ENCODE measurements around the gene BCL2L15.
"Not testable (repeated sequence)": the region's sequence is repeated elsewhere in the genome, so short reads cannot be mapped to it uniquely, and the experiment has no call there.

The BCL2L15 gene

DNA sequence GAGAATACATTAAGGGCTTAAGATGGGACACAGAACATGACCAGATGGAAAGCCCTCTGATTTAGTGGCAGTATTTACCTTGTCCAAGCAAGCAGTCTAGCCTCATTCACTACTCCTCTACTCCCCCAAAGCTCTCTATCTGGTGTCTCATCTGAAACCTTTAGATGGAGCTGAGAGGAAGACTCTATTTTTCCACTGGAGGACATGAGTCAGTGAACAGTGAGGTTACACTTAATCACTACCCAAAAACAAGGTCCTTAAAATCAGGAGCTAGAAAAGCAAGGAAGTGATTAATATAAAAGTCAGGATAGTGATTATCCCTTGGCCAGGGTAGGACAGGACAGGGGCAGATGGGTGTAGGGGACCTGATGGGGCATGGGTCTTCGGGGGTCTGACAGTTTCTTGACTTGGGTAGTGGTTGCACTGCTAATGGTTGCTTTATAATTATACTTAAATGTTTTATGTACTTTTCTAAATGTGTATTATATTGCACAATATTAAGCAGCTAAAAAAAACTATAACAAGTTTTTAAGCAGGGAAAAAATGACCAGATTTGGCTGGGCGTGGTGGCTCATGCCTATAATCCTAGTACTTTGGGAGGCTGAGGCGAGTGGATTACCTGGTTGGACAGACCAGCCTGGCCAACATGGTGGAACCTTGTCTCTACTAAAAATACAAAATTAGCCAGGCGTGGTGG lies 18.8 kb downstream of the BCL2L15 start:
- DNase-seq, result no peak

DNA sequence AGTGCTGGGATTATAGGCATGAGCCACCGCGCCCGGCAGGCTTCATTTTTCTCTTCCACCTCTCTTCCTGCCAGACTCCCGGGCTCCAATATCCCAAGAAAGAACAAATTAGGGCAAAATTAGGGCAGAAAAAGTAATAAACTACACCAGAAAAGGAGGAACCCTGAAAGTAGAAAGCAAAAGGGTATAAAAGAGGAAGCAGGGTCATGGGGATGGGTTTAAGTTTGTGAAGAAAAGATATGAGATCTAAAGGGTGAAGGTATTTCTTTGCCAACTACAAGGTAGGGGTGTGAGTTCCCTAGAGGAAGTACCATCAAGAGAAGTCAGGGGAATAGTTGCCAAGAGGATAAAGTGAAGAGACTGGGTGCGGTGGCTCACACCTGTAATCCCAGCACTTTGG lies 25.7 kb downstream of the BCL2L15 start:
- DNase-seq, result no peak

DNA sequence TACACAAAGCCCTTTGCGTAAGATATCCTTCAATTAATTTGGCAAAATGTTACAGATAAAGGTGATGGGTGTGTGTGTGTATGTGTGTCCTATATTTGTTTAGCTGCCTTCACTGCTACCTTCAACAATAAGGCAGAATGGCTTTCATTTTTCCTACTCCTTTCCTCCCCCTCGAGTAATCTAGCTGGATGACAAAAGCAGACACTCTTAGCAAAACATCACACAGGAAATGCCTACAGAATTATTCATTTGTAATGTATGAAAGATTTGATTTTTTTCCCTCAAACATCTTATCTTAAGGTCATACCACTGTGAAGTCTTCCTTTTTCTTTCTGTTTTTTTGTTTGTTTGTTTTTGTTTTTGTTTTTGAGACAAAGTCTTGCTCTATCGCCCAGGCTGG lies 26.5 kb downstream of the BCL2L15 start:
- DNase-seq, result no peak

DNA sequence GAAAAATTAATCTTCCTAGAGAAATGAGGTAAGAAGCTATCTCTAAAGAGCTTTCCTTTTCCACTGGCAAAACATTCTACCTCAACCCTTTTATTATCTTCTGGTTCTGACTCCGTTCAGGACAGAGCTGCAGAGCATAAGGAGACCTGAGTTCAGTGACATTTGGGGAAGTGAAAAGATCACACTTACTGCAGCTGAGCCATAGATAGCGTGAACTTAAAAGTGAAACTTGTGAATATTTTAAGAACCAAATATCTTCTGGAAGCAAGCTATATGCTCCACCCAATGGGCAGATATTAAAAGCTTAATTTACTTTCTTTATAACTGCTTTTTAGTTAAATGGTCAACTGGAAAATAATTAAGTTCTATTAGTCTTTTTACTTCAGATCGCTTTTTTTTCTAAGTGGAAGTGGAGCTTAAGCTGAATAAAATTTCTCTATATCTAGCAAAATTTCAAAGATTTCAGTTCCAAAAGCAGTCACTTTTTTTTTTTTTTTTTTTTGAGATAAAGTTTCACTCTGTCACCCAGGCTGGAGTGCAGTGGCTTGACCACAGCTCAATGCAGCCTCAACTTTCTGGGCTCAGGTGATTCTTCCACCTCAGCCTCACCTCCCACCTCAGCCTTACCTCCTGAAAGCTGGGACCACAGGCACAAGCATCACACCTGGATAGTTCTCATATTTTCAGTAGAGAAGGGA lies 27.8 kb downstream of the BCL2L15 start:
- DNase-seq, result no peak

DNA sequence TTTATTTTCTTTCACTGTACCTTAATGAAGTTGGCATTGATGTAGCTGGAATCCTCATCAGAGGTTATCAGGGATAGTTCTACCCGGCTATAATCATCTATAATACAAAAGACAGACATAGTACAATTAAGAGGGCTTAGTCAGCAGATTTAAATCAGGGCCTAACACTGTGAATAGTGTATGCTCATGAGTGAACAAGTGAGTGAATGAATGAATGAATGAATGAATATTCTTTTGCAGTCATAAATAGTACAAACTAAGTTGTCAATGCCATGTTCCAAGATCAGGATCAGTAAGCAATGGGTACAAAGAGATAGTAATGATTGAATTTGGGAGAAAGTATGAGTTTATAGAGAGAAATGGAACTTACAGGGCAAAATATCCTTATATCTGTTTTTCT lies 28.4 kb downstream of the BCL2L15 start:
- DNase-seq, result no peak

- no peak for DNase-seq
Measured at GRCh38 chr1:113858418-113858817, 29.0 kb downstream of the BCL2L15 start.

- no peak for DNase-seq
Measured at GRCh38 chr1:113857776-113858175, 29.6 kb downstream of the BCL2L15 start.

- no peak for DNase-seq
Measured at GRCh38 chr1:113856401-113856790, 31.0 kb downstream of the BCL2L15 start.

- no peak for DNase-seq
Measured at GRCh38 chr1:113855630-113856400, 31.6 kb downstream of the BCL2L15 start.

DNA sequence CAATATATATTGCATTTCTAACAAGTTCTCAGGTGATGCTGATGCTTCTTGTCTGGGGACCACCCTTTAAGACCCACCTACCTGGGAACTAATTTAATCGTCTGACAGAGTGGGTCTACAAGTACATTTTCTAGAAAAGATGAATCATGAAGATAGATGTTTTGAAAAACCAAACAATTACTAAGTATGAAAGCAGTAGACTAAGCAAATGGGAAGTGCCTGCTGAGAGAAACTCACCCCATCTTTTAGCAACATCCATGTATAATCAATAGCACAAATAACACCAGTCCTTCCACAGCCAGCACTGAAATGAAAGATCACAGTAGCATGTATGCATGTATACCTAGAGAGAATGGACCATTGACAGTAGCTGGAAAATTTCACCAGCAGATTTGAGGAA lies 33.1 kb downstream of the BCL2L15 start:
- DNase-seq, result no peak

DNA sequence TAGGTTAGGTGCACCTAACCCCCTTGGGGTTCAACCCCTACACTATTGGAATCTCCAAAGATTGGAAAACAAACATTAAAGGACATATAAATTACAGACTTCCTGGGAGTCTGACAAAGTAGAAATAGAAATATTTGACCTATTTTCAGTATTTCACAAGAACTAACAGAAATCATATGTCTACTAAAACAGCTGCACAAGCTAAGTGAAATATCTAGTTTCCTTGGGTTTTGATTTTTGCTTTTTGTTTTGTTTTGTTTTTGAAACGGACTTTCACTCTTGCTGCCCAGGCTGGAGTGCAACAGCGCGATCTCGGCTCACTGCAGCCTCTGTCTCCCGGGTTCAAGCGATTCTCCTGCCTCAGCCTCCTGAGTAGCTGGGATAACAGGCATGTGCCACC lies 34.7 kb downstream of the BCL2L15 start:
- not testable (repeated sequence) for DNase-seq

DNA sequence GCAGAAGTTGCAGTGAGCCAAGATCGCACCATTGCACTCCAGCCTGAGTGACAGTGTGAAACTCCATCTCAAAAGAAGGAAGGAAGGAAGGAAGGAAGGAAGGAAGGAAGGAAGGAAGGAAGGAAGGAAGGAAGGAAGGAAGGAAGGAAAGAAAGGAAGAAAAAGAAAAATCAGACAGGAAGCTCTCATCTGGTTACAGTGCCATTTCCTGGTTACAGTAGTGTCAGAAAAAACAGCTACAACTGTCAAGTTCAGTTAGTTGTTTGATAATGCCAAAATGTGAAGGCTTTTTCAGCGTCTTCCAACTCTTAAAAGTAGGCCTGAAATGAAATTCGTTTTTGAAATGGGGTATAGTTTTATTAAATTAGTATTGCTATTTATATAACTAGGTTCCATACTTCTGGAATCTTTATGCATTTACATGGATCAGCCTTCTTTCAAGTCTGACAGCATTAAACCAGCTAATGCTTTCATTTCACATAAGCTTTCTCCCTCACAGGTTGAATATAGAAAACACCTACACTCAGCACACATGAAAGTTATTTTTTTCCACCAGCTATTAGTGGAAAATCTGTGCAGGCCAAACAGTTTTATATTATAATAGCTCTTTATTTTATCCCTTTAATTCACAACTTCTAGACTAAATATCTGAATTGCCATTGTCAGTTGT lies 37.1 kb downstream of the BCL2L15 start:
- DNase-seq, result no peak

DNA sequence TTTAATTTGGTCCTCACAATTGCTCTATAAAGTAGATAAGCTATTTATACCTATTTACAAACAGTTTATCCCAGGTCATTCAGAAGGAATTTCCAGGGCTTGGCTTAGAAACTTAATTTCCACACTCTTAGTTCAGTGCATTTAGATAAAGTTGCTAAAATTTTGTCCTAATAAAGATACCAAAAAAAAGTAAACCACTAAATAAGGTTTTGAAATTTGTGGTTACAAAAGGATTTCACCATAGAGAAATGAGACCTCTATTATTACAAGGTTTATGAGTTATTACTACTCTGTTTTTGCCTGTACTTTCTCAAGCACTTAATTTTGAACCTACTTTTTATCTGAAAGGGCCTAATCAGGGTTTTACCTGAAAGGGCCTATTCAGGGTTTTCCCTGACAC lies 38.3 kb downstream of the BCL2L15 start:
- DNase-seq, result no peak

GRCh38 chr1:113846391-113847035 lies 40.9 kb downstream of the BCL2L15 start:
- DNase-seq, result no peak

- no peak for DNase-seq
Measured at GRCh38 chr1:113836534-113836933, 50.8 kb downstream of the BCL2L15 start.

GRCh38 chr1:113835686-113836290 lies 51.6 kb downstream of the BCL2L15 start:
- DNase-seq, result no peak

DNA sequence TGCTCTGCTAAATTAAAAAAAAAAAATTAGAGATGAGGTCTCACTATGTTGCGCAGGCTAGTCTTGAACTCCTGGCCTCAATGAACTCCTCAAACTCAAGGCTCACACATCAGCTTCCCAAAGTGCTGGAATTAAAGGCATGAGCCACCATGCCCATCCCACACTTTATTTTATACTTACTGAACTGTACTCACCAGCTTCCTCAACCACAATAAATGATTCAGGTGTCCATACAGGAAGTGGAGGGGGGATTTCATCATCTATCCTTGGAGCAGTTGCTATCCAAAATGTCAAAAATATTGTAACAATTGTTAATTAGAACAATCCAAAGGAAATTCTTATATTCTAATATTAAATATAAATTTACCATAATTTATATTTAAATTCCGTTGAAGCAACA lies 52.7 kb downstream of the BCL2L15 start:
- DNase-seq, result no peak
